Effector CD8-positive, alpha-beta T cell (primary cell): Measurements from ENCODE around the gene SLC2A13.
"Not testable (repeated sequence)": the region's sequence is repeated elsewhere in the genome, so short reads cannot be mapped to it uniquely, and the experiment has no call there.

ENCODE experiments used
- DNase-seq: peaks from one replicate; lab custom pipeline; 2025; lab: John Stamatoyannopoulos, UW

Gene SLC2A13

GRCh38 chr12:39752482-39753137 lies 353.3 kb downstream of the SLC2A13 start:
- DNase-seq = no peak

- not testable (repeated sequence) for DNase-seq
Observed at GRCh38 chr12:39746151-39746550, 359.7 kb downstream of the SLC2A13 start.

- DNase-seq = no peak
Observed at GRCh38 chr12:39743655-39744054, 362.2 kb downstream of the SLC2A13 start.

- no peak for DNase-seq
Observed at GRCh38 chr12:39736406-39736805, 369.5 kb downstream of the SLC2A13 start.

GRCh38 chr12:39723831-39724230 lies 382.1 kb downstream of the SLC2A13 start:
- no peak for DNase-seq

GRCh38 chr12:39722504-39722903 lies 383.4 kb downstream of the SLC2A13 start:
- no peak for DNase-seq

- no peak for DNase-seq
Observed at GRCh38 chr12:39713552-39713951, 392.3 kb downstream of the SLC2A13 start.

- no peak for DNase-seq
Observed at GRCh38 chr12:39712334-39712733, 393.5 kb downstream of the SLC2A13 start.
